SK-MEL-5 (cell line): ENCODE data around the gene ZHX3. TPM values are rescaled to one million over a fixed set of nuclear protein-coding genes. Genes with fewer than 3 reads are reported as not detected.

ENCODE experiments used
- DNase-seq: peaks from one replicate; pipeline ENCODE4 v3.0.0-alpha.2; 2016; ENCODE audit warnings: low read depth, low spot score
- in situ Hi-C: cut with HindIII; loops from 2 replicates; pipeline ENCODE4 v1.10.0; 2016; ENCODE audit warnings: low sequenced_read_pairs, high pct_unique_total_duplicates, low pct_unique_long_range_greater_than_20kb
- small RNA-seq, 2 experiments: library from RNA; depleted of rRNA; stranded (forward); fragments of <200 nt; gene quantifications; one replicate each; pipeline ENCODE3, GENCODE V24; 2014
- total RNA-seq: library from RNA; depleted of rRNA; stranded (reverse); fragments of >200 nt; shearing (Covaris generic); gene quantifications from 2 replicates; pipeline ENCODE4 v1.2.3, GENCODE V29; 2014; rRNA removed

Gene ZHX3
- total RNA-seq, 1 experiment from 2014 or later, result 7.3 TPM

DNA sequence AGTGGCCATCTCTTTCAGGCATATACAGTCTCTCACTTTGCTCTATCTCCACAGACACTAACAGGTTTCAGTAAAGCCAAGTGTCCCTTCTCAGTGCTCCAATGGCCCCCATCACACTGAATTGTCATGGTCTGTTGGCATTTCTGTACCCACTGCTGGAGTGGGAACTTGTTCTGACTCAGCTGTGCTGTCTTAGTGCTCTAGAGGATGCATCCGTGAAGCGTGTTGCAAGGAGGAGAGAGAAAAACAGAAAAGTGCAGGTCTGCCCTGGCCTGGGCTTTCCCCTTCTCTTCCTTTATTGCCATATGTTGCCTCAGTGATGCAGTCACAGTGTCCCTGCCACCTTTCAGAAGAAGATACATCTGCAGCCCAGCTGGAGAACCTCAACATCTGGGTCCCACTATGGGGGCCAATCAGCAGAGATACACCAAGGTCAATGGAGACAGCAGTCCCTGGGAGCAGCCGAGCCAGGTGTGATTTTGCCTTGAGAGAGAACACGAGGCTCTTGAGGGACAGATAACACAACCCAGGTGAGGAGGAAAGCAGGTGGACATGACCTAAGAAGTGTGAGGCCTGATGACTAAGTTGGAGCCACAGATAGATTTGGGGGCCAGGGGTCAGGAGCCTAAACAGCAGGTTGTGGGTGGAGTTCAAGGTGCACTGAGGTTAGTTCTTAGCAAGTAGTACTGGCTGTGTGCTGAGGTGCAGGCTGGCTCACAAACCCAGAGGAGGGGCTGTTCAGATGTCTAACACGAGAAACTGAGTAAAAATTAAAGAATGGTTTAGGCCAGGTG, 185.7 kb downstream of the ZHX3 start:
- in situ Hi-C loops, result no loop called here
- DNase-seq, result no peak

Small RNAs within 50 kb of the gene (small RNA-seq; reads per million reads assigned to genes)
- 0 reads per million in 2 experiments for gene AL022394.1
- 0 reads per million in 2 experiments for gene MIR6871
- gene RN7SL615P, result 0 to 0.05 reads per million in 2 experiments

Other genes starting within 250 kb of the ZHX3 start
- gene PLCG1, start 180.2 kb downstream of the ZHX3 start, total RNA-seq, result 62.1 and 85.8 TPM in 2 replicates
- 6.2 and 8.9 TPM in 2 replicates for gene LPIN3, start 23.1 kb upstream of the ZHX3 start, total RNA-seq
- gene EMILIN3, start 49.1 kb upstream of the ZHX3 start, total RNA-seq, result 0.16 and 0.24 TPM in 2 replicates